KBM-7 (cell line): Measurements from ENCODE around the gene DPM2.

Source experiments
- DNase-seq: peaks from one replicate; pipeline ENCODE4 v3.0.0-alpha.2; 2015
- in situ Hi-C: fragments of 300-500 bp; cut with MboI; formaldehyde crosslinking; loops from 2 replicates; pipeline ENCODE4 v1.14.3; 2020; ENCODE audit warnings: low sequenced_read_pairs, low pct_unique_long_range_greater_than_20kb, mixed read lengths

DPM2 gene

DNA sequence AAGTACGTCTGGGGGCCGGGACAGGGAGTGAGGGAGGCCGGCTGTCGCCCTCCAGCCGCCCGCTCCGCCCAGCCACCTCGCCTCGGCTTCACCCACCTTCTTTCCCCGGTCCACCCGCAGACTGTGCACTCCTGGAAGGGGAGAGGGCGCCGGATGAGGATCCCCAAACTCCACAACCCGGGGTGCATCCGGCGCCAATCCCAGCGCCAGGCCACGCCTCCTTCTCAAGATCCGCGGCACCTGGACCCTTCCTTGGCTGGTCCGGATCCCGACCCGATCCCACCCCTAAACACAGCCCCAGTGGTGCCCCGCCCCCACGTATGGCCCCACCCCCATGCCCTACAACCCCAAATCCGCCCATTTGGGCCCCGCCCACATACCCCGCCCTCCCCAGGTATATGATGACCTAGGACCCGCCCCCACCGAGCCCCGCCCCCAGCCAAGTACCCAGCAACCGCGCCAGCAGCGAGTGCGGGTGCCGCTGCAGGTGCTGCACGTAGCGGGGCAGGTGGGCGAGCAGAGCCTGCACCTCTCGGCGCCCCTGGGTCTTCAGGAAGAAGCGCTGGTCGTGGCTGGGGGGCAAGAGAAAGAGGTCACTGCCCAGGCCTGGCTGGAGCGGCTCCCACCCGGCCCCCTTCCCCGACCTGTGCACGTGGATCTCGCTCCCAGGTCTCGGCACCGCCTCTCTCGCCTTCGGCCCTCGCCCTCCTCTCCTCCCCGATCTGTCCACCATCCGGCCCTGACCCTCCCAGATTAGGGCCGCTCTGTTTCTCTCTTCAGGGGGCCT lies 10.3 kb downstream of the DPM2 start:
- DNase-seq = no peak
- in situ Hi-C loops = no loop called here

DNA sequence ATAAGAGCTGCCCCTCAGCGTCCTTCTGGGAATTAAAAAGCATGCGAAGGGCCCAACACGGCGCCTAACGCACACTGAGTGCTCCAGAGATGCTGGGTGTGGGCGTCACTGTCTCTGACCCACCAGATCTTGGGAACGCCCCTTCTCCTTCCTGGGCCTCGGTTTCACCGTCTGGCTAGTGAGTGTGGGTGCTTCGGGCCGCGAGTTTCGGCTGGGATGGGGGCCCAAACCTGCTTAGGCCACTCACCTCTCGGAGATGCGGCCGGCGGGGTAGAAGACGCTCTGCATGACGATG lies 10.8 kb downstream of the DPM2 start:
- in situ Hi-C loops = no loop called here
- no peak for DNase-seq

GRCh38 chr9:127925959-127926905 lies 11.4 kb downstream of the DPM2 start:
- in situ Hi-C loops = no loop called here
- DNase-seq = no peak

GRCh38 chr9:127924736-127925444 lies 12.8 kb downstream of the DPM2 start:
- no peak for DNase-seq
- in situ Hi-C loops = loop anchor here (25.0 kb wide), 1 partner anchor 338 kb away; no protein-coding TSS in a partner anchor

DNA sequence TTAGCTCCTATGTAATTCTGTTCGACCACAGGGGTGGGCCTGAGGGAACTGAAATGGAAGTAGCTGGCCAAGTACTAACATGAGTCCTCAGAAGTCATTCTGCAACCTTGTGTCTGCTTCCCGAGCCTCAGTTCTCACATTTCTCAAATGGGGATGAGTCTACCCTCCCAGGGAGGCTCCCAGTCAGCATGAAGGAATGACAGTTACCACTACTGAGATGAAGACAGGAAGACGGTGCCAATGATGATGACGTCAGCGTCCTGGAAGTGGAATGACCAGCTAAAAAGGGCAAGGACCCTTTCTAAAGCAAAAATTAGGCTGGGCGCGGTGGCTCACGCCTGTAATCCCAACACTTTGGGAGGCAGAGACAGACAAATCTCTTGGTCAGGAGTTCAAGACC lies 13.9 kb downstream of the DPM2 start:
- DNase-seq = no peak
- in situ Hi-C loops = loop anchor here (25.0 kb wide), 1 partner anchor 336 kb away; no protein-coding TSS in a partner anchor

DNA sequence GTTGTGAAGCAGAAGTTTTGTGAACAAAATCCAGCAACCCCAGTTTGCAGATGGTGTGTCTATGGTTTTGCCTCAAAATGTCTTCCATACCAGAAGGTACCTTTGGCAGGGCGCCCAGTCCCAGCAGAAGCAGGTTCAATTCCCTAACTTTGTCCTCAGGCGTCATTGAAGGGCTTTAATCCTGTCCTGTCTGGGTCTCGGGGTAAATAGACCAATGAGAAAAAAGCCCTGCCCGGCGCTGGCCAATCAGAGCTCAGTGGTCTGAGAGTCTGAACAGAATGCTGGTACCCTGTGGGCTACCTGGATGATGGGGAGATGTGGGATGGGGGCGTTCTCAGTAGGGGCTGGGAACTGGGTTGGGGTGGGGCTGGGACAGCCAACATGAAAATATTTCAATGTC lies 14.6 kb downstream of the DPM2 start:
- in situ Hi-C loops = loop anchor here (25.0 kb wide), 1 partner anchor 336 kb away; no protein-coding TSS in a partner anchor
- no peak for DNase-seq

DNA sequence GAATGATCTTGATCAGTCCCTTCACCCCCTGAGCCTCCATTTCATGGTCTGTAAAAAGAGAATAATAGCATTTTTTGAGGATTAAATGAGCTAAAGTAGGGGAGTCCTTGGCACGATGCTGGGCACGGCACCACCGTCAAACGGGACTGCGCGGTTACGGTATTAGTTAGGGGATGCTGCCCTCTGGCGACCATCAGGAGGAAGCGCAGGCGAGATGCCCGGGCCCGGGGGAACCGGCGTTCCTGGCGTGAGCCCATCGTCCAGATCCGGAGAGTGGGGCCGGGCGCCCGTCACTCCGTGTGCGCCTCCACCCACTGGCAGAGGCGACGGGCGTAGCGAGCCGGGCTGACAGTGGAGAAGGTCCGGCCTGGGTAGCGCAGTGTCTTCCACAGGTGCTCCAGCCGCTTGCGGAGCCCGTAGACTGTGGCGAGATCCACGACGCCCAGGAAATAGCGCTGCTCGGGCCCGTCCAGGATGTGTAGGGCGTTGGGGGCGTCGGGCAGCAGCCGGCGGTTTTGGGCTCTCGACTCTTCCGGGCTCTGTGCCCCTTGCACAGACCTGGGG lies 16.0 kb downstream of the DPM2 start:
- in situ Hi-C loops = loop anchor here (25.0 kb wide), 1 partner anchor 334 kb away; no protein-coding TSS in a partner anchor
- peak; percentile 60 for DNase-seq

DNA sequence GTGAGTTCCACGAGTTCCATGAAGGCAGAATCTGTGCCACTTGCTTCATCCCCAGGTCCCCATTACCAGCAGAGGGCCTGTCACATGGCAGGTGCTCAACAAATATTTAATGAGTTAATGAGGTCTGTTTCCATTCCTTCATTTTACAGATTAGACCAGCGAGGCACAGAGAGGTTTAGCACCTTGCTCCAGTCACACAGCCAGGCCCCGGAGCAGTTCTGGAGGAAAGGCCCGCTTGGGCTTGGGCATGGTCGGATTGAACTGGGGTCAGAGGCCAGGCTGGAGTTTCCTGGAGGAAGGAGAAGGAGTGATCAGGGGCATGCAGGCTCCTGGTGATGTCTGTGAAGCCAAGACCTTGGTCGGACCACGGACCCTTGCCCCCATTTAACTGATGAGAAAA lies 16.9 kb downstream of the DPM2 start:
- in situ Hi-C loops = loop anchor here (25.0 kb wide), 1 partner anchor 333 kb away; no protein-coding TSS in a partner anchor

DNA sequence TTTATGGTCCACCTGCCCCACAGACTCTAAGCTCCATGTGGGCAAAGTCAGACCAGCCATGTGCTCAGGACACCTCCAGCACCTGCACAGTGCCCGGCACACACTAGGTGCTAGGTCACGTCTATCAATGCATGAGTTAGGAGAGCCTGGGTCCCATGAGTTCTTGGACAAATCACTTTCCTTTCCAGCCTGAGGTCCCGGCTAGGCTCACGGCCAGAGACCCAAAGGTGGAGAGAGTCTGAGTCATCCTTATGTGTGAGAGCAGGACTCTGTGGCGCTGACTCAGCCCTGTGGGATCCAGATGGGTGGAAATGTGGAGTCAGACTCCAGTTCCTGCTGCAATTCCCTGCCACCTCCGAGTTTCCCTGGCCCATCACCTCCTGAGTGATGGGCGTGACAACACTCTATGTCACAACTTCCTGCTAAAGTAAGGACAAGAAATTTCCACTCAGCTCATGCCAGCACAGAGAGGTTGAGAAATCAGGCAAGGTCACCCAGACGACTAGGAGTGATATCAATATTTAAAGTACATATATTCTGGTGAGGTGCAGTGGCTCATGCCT lies 18.3 kb downstream of the DPM2 start:
- peak; percentile 62 for DNase-seq
- in situ Hi-C loops = loop anchor here (25.0 kb wide), 1 partner anchor 332 kb away; no protein-coding TSS in a partner anchor

More for the DNA sequence above, 16.9 kb downstream of the DPM2 start:
- DNase-seq = no peak

- in situ Hi-C loops = loop anchor here (25.0 kb wide), 1 partner anchor 331 kb away; no protein-coding TSS in a partner anchor
- peak; percentile 45 for DNase-seq
These were observed 19.2 kb downstream of the DPM2 start for GRCh38 chr9:127918183-127919107.

DNA sequence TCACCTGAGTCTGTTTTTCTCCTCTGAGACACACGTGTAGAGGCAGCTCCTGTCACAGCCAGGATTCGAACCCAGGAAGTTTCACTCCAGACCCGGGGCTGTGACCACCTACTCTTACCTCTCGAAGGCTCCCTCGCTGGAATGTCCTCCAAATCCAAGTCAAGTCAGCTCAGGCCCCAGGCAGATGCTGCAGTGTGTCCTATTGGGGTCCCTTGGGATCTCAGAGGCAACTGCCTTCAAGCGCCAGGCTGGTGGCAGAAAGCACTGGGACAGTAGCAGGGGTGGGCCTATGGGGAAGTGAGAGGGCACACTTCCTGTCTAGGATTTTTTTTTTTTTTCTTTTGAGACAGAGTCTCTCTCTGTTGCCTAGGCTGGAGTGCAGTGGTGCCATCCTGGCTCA lies 20.1 kb downstream of the DPM2 start:
- no peak for DNase-seq
- in situ Hi-C loops = loop anchor here (25.0 kb wide), 1 partner anchor 330 kb away; no protein-coding TSS in a partner anchor

GRCh38 chr9:127916720-127917581 lies 20.7 kb downstream of the DPM2 start, which contains the start of gene ST6GALNAC4:
TSS of gene ST6GALNAC4 (minus strand) at chr9:127917041. CDS start at chr9:127916419, 622 bp downstream.
- DNase-seq = peak; percentile 78
- in situ Hi-C loops = loop anchor here (25.0 kb wide), 1 partner anchor 330 kb away; no protein-coding TSS in a partner anchor

DNA sequence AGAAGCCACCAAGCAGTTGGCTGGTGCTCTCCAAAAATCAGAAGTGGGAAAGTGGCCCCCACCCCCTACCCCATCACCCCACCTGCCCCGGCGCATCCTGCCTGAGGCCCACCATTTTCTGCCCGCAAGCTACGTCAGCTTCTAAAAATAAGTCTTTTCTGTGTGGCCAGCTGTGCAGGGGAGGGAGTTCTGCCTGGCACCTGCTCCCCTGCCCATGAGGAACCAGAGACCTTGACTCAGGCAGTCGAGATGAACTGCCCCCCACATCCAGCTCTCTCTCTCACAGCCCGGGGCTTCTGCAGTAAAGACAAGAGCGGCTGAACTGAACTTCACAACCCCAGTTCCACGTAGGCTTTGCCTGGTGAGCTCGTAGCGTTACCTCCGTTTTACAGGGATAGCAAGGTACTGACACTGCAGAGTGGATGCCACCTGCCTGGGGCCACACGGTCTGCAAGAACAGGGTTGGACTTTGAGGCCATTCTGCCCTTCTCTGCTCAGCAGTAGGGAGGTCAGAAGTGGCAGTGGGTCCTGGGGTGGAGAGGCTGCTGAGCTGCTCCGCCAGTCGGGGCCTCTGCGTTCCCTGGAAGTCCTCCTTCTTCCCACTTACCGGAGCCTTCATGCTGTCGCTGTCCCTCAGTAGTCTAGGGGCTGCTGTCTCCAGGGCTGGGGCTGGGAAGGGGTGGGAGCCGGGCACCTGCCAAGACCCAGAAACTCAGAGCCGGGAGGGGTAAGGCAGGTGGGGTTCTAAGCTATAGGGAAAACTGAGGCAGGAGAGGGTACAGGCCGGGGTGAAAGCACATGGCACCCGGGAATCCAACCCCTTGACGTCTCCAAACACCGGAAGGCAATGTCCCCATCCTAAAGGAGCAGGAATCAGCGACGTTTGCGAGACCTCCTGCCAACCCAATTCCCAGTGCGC lies 21.6 kb downstream of the DPM2 start:
- in situ Hi-C loops = loop anchor here (25.0 kb wide), 1 partner anchor 329 kb away; no protein-coding TSS in a partner anchor
- DNase-seq = peak; percentile 56

GRCh38 chr9:127915325-127915752 lies 22.3 kb downstream of the DPM2 start:
- in situ Hi-C loops = loop anchor here (25.0 kb wide), 1 partner anchor 328 kb away; no protein-coding TSS in a partner anchor
- DNase-seq = no peak

- in situ Hi-C loops = loop anchor here (25.0 kb wide), 1 partner anchor 326 kb away; no protein-coding TSS in a partner anchor
- no peak for DNase-seq
These were observed 24.0 kb downstream of the DPM2 start for GRCh38 chr9:127913682-127914081.
